ENCODE measurements around the gene NECAB3.

The NECAB3 gene

GRCh38 chr20:33672426-33673113 is 1.7 kb downstream of the NECAB3 start:
- no peak overlapping the region for H2AFZ ChIP-seq (ENCODE audit: low read length)
- H3K4me2 ChIP-seq (ENCODE audit: low read length) = peak overlapping the region; percentile 80
- no peaks in the 10 kb centered on the region for H3K9me2 ChIP-seq (ENCODE audit: low read depth, low read length)
- H3K36me3 ChIP-seq (ENCODE audit: insufficient read depth, low read length) = peaks cover 69% of the 10 kb centered on the region
- H3K9me3 ChIP-seq (ENCODE audit: low read length) = no peaks in the 10 kb centered on the region
- peaks cover 11% of the 10 kb centered on the region for H3K79me2 ChIP-seq (ENCODE audit: insufficient read depth, low read length)
- H3K27me3 ChIP-seq (ENCODE audit: insufficient read depth, low read length) = no peaks in the 10 kb centered on the region
- H3K9ac ChIP-seq (ENCODE audit: low read length) = peak overlapping the region; percentile 97
- peak overlapping the region; percentile 88 for H3K4me3 ChIP-seq (ENCODE audit: low read depth, low read length, poor library complexity, severe bottlenecking)
- peak overlapping the region; percentile 80 for H3K27ac ChIP-seq (ENCODE audit: low read depth, low read length, poor library complexity, severe bottlenecking)
- no peaks in the 10 kb centered on the region for H4K20me1 ChIP-seq (ENCODE audit: insufficient read depth, low read length)
- H3F3A ChIP-seq (ENCODE audit: insufficient read depth, low read length) = no peaks in the 10 kb centered on the region
- no peak for TF ChIP-seq EZH2 (IDR thresholded peaks at IDR 0.05; ENCODE audit: borderline replicate concordance, low read length)
- no peak for TF ChIP-seq CTCF (IDR thresholded peaks at IDR 0.05; ENCODE audit: low read length)
- peaks cover 80% of the 10 kb centered on the region for H3K4me1 ChIP-seq (ENCODE audit: insufficient read depth, low read length, severe bottlenecking)

GRCh38 chr20:33671573-33672288 is 2.5 kb downstream of the NECAB3 start:
- H3K9me3 ChIP-seq (ENCODE audit: low read length) = no peaks in the 10 kb centered on the region
- no peaks in the 10 kb centered on the region for H4K20me1 ChIP-seq (ENCODE audit: insufficient read depth, low read length)
- H3K79me2 ChIP-seq (ENCODE audit: insufficient read depth, low read length) = peaks cover 11% of the 10 kb centered on the region
- no peak overlapping the region for H2AFZ ChIP-seq (ENCODE audit: low read length)
- H3K27ac ChIP-seq (ENCODE audit: low read depth, low read length, poor library complexity, severe bottlenecking) = peak overlapping the region; percentile 80
- no peaks in the 10 kb centered on the region for H3F3A ChIP-seq (ENCODE audit: insufficient read depth, low read length)
- no peaks in the 10 kb centered on the region for H3K27me3 ChIP-seq (ENCODE audit: insufficient read depth, low read length)
- H3K4me3 ChIP-seq (ENCODE audit: low read depth, low read length, poor library complexity, severe bottlenecking) = peak overlapping the region; percentile 88
- H3K4me1 ChIP-seq (ENCODE audit: insufficient read depth, low read length, severe bottlenecking) = peaks cover 88% of the 10 kb centered on the region
- H3K9me2 ChIP-seq (ENCODE audit: low read depth, low read length) = no peaks in the 10 kb centered on the region
- TF ChIP-seq EZH2 (IDR thresholded peaks at IDR 0.05; ENCODE audit: borderline replicate concordance, low read length) (no peak), CTCF (IDR thresholded peaks at IDR 0.05; ENCODE audit: low read length) (no peak)
- peak overlapping the region; percentile 80 for H3K4me2 ChIP-seq (ENCODE audit: low read length)
- peaks cover 64% of the 10 kb centered on the region for H3K36me3 ChIP-seq (ENCODE audit: insufficient read depth, low read length)
- H3K9ac ChIP-seq (ENCODE audit: low read length) = peak overlapping the region; percentile 97; the same call in 1 of the 2 replicates

GRCh38 chr20:33670715-33671499 is 3.3 kb downstream of the NECAB3 start:
- no peak overlapping the region for H2AFZ ChIP-seq (ENCODE audit: low read length)
- peaks cover 88% of the 10 kb centered on the region for H3K4me1 ChIP-seq (ENCODE audit: insufficient read depth, low read length, severe bottlenecking)
- H4K20me1 ChIP-seq (ENCODE audit: insufficient read depth, low read length) = no peaks in the 10 kb centered on the region
- H3K4me2 ChIP-seq (ENCODE audit: low read length) = peak overlapping the region; percentile 80; the same call in 1 of the 2 replicates
- no peaks in the 10 kb centered on the region for H3K9me2 ChIP-seq (ENCODE audit: low read depth, low read length)
- peak overlapping the region; percentile 80 for H3K27ac ChIP-seq (ENCODE audit: low read depth, low read length, poor library complexity, severe bottlenecking)
- no peaks in the 10 kb centered on the region for H3K9me3 ChIP-seq (ENCODE audit: low read length)
- peaks cover 56% of the 10 kb centered on the region for H3K36me3 ChIP-seq (ENCODE audit: insufficient read depth, low read length)
- H3K9ac ChIP-seq (ENCODE audit: low read length) = no peak overlapping the region; the same call in 1 of the 2 replicates
- no peak overlapping the region for H3K4me3 ChIP-seq (ENCODE audit: low read depth, low read length, poor library complexity, severe bottlenecking)
- H3K79me2 ChIP-seq (ENCODE audit: insufficient read depth, low read length) = peaks cover 11% of the 10 kb centered on the region
- no peaks in the 10 kb centered on the region for H3K27me3 ChIP-seq (ENCODE audit: insufficient read depth, low read length)
- no peaks in the 10 kb centered on the region for H3F3A ChIP-seq (ENCODE audit: insufficient read depth, low read length)
- TF ChIP-seq EZH2 (IDR thresholded peaks at IDR 0.05; ENCODE audit: borderline replicate concordance, low read length) = no peak
- TF ChIP-seq CTCF (IDR thresholded peaks at IDR 0.05; ENCODE audit: low read length) = no peak
